Endodermal cell (in vitro differentiated cells): ENCODE results near the gene POC1B. TPM values are rescaled to one million over a fixed set of nuclear protein-coding genes. Genes with fewer than 3 reads are reported as not detected.

ENCODE experiments used
- DNase-seq: peaks from one replicate; pipeline ENCODE4 v3.0.0-alpha.2; 2017
- H3K27ac ChIP-seq: 2 replicates; pipeline ENCODE4 v1.5.1; 2013; ENCODE audit warnings: mild to moderate bottlenecking, low read depth, low read length, moderate library complexity
- H3K27me3 ChIP-seq: 2 replicates; pipeline ENCODE4 v1.6.1; 2013; ENCODE audit warnings: mild to moderate bottlenecking, low read length, moderate library complexity; ENCODE audit not compliant: insufficient read depth, control insufficient read depth, poor library complexity, severe bottlenecking
- H3K36me3 ChIP-seq: 2 replicates; pipeline ENCODE4 v1.7.0; 2013; ENCODE audit warnings: mild to moderate bottlenecking, low read length, moderate library complexity; ENCODE audit not compliant: control insufficient read depth, insufficient read depth
- H3K4me1 ChIP-seq: one replicate; pipeline ENCODE4 v1.7.0; 2013; ENCODE audit warnings: low read length; ENCODE audit not compliant: control insufficient read depth, insufficient read depth
- H3K4me3 ChIP-seq: 2 replicates; pipeline ENCODE4 v1.5.1; 2013; ENCODE audit warnings: mild to moderate bottlenecking, low read length, moderate library complexity
- H3K9ac ChIP-seq: 2 replicates; pipeline ENCODE4 v1.6.1; 2013; ENCODE audit warnings: mild to moderate bottlenecking, low read length, moderate library complexity; ENCODE audit not compliant: poor library complexity, severe bottlenecking; ENCODE audit errors: extremely low read depth
- H3K9me3 ChIP-seq: 2 replicates; pipeline ENCODE4 v1.6.1; 2013; ENCODE audit warnings: mild to moderate bottlenecking, low read length, moderate library complexity; ENCODE audit not compliant: control insufficient read depth
- H3K27ac Mint-ChIP-seq: 2 replicates; pipeline ENCODE4 v1.8.0; 2020; ENCODE audit warnings: mixed read lengths
- H3K27me3 Mint-ChIP-seq: 2 replicates; pipeline ENCODE4 v1.8.0; 2021; ENCODE audit warnings: mild to moderate bottlenecking, mixed read lengths; ENCODE audit not compliant: insufficient read depth
- H3K36me3 Mint-ChIP-seq: 2 replicates; pipeline ENCODE4 v1.8.0; 2020; ENCODE audit warnings: low read depth, mixed read lengths
- H3K4me1 Mint-ChIP-seq: 2 replicates; pipeline ENCODE4 v1.8.0; 2020; ENCODE audit warnings: mixed read lengths
- H3K4me3 Mint-ChIP-seq: 2 replicates; pipeline ENCODE4 v1.8.0; 2020; ENCODE audit warnings: mild to moderate bottlenecking, moderate library complexity, mixed read lengths
- H3K9me3 Mint-ChIP-seq: 2 replicates; pipeline ENCODE4 v1.8.0; 2020; ENCODE audit warnings: mild to moderate bottlenecking, mixed read lengths
- CTCF ChIP-seq: fragments of 200-600 bp; sonication (generic); conservative IDR thresholded peaks from 2 replicates; pipeline ENCODE4 v1.5.0; 2021; ENCODE audit warnings: antibody characterized with exemption, mild to moderate bottlenecking
- WGBS, 2 experiments: methylation state at CpG; one replicate each; pipeline versions ENCODE4 v1.1.5 to v1.1.7; 2013; ENCODE audit warnings: missing lambda C conversion rate in 2 of 2, mixed read lengths in 1 of 2; ENCODE audit not compliant: insufficient coverage in 1 of 2, insufficient read length in 1 of 2; 5-methylcytosine and 5-hydroxymethylcytosine counted together
- total RNA-seq, 2 donors: library from RNA; stranded (reverse); fragmentation: NEBNext Ultra II Directional in 1 of 2; extraction: Animal tissue kit (Norgen Biotek cat#: 25700) in 1 of 2; gene quantifications; 2 replicates in 1 of 2; 3 replicates in 1 of 2; pipeline ENCODE4 v1.2.1, GENCODE V29; 2021

Gene POC1B
- total RNA-seq, 2 donors from 2014 or later: 22.3 to 36.1 TPM

GRCh38 chr12:89382328-89382727, 143.5 kb downstream of the POC1B start:
- Histone ChIP-seq H3K27me3 (no peaks in the 10 kb centered on the region), H3K9ac (no peak overlapping the region), H3K27ac (no peak overlapping the region), H3K36me3 (no peaks in the 10 kb centered on the region), H3K4me1 (peaks cover 14% of the 10 kb centered on the region), H3K4me3 (no peak overlapping the region), H3K9me3 (no peaks in the 10 kb centered on the region)
- WGBS, 2 experiments: 90 to 97% methylated on average over 4 to 5 of the region's 5 CpGs
- Mint-ChIP-seq H3K36me3 (no peaks in the 10 kb centered on the region), H3K9me3 (no peaks in the 10 kb centered on the region), H3K4me3 (no peak overlapping the region), H3K27ac (no peak overlapping the region), H3K4me1 (peaks cover 38% of the 10 kb centered on the region), H3K27me3 (no peaks in the 10 kb centered on the region)
- TF ChIP-seq CTCF: no peak
- DNase-seq: no peak

DNA sequence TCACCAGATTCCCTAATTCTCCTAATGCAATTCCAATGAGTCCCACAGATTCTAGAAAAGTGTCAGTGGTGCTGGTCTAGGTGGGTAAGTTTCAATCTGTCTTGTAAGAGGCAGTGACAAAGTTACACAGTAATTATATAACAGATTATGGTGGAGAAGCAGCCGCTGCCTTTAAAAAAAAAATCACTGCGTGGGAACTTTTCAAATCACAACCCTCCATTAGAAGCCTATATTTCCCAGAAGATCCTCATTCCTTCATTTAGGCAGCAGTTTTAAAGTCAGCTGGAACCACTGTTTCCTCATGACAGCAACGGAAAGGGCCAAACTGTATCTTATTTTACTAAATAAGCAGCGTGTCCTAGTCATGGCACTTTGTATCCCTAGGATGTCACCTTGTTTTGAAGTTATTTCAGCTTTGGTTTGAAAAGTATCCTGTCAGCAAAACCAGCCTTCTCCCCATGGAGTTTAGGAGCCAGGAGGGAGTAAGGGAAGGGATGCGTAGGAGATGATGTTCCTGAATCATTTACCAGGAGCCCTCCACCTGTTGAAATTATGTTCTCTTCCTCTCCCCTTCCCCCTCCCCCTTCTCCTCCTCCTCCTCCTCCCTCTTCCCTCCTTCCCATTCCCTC, 145.9 kb downstream of the POC1B start:
- Histone ChIP-seq H3K4me1 (peaks cover 9% of the 10 kb centered on the region), H3K27me3 (no peaks in the 10 kb centered on the region), H3K4me3 (no peak overlapping the region), H3K9me3 (peaks cover 3% of the 10 kb centered on the region), H3K27ac (no peak overlapping the region), H3K36me3 (no peaks in the 10 kb centered on the region), H3K9ac (no peak overlapping the region)
- TF ChIP-seq CTCF: no peak
- Mint-ChIP-seq H3K4me1 (peaks cover 25% of the 10 kb centered on the region), H3K27me3 (no peaks in the 10 kb centered on the region), H3K27ac (no peak overlapping the region), H3K9me3 (peaks cover 2% of the 10 kb centered on the region), H3K4me3 (no peak overlapping the region), H3K36me3 (peaks cover 4% of the 10 kb centered on the region)
- WGBS, 2 experiments: 93 to 95% methylated on average over 2 to 4 of the region's 5 CpGs
- no peak for DNase-seq

- H3K27ac Mint-ChIP-seq: no peak overlapping the region
Observed at GRCh38 chr12:89379148-89379838, 146.6 kb downstream of the POC1B start.

More at GRCh38 chr12:89379148-89379838, 146.6 kb downstream of the POC1B start:
- H3K4me1 ChIP-seq: peaks cover 7% of the 10 kb centered on the region
- H3K4me1 Mint-ChIP-seq: peaks cover 19% of the 10 kb centered on the region
- H3K36me3 Mint-ChIP-seq: peaks cover 4% of the 10 kb centered on the region
- no peak overlapping the region for H3K9ac ChIP-seq
- no peak for TF ChIP-seq CTCF
- no peak for DNase-seq
- H3K9me3 ChIP-seq: peaks cover 6% of the 10 kb centered on the region
- H3K9me3 Mint-ChIP-seq: peaks cover 6% of the 10 kb centered on the region
- H3K27me3 Mint-ChIP-seq: no peaks in the 10 kb centered on the region
- no peak overlapping the region for H3K4me3 Mint-ChIP-seq
- 90 to 96% methylated on average over 4 to 6 of the region's 6 CpGs for WGBS, 2 experiments
- H3K4me3 ChIP-seq: no peak overlapping the region
- no peaks in the 10 kb centered on the region for H3K27me3 ChIP-seq
- no peak overlapping the region for H3K27ac ChIP-seq
- H3K36me3 ChIP-seq: no peaks in the 10 kb centered on the region
